Stimulated activated CD8-positive, alpha-beta memory T cell treated with anti-CD3 and anti-CD28 coated beads, Interleukin-15, amount 100 ng/mL, for 1 hour (primary cell): ENCODE results near the gene ACTN4.
"Not testable (repeated sequence)": the region's sequence is repeated elsewhere in the genome, so short reads cannot be mapped to it uniquely, and the experiment has no call there.

Source experiments
- DNase-seq: peaks from one replicate; pipeline ENCODE4 v3.0.0-alpha.2; 2020; ENCODE audit warnings: low read depth

ACTN4 gene

GRCh38 chr19:38647368-38647965 is at the start of gene ACTN4:
Gene ACTN4 (plus strand): TSS chr19:38647649. CDS start chr19:38647746, 97 bp downstream.
- DNase-seq, result peak; percentile 99

GRCh38 chr19:38599722-38600121 is 47.7 kb upstream of the ACTN4 start:
- no peak for DNase-seq

DNA sequence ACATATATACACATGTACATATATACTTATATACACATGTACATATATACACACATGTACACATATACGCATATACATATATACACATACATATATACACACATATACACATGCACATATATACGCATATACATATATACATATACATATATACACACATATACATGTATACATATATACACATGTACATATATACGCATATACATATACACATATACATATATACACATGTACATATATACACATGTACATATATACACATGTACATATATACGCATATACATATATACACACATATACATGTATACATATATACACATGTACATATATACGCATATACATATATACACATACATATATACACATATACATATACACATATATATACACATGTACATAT is 44.6 kb upstream of the ACTN4 start:
- not testable (repeated sequence) for DNase-seq

DNA sequence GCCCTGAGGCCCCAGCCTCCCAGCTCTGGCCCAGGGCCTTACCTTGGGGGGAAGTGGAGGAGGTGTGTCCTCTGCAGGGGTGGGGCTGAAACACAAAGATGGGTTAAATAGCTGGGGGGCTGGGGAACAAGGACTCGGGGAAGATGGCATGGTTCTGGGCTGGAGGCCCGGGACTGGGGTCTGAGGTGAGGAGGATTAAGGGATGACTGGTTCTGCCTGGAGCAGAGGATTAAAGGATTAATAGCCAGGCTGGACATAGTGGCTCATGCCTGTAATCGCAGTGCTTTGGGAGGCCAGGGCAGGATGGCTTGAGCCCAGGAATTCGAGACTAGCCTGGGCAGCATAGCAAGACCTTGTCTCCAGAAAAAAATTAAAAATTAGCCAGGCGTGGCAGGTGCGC is 41.3 kb upstream of the ACTN4 start:
- no peak for DNase-seq

GRCh38 chr19:38614289-38614688 is 33.2 kb upstream of the ACTN4 start:
- DNase-seq, result no peak

GRCh38 chr19:38615007-38615581 is 32.4 kb upstream of the ACTN4 start:
- DNase-seq, result no peak

GRCh38 chr19:38616265-38616664 is 31.2 kb upstream of the ACTN4 start:
- no peak for DNase-seq

- no peak for DNase-seq
Measured at GRCh38 chr19:38617283-38617763, 30.1 kb upstream of the ACTN4 start.

DNA sequence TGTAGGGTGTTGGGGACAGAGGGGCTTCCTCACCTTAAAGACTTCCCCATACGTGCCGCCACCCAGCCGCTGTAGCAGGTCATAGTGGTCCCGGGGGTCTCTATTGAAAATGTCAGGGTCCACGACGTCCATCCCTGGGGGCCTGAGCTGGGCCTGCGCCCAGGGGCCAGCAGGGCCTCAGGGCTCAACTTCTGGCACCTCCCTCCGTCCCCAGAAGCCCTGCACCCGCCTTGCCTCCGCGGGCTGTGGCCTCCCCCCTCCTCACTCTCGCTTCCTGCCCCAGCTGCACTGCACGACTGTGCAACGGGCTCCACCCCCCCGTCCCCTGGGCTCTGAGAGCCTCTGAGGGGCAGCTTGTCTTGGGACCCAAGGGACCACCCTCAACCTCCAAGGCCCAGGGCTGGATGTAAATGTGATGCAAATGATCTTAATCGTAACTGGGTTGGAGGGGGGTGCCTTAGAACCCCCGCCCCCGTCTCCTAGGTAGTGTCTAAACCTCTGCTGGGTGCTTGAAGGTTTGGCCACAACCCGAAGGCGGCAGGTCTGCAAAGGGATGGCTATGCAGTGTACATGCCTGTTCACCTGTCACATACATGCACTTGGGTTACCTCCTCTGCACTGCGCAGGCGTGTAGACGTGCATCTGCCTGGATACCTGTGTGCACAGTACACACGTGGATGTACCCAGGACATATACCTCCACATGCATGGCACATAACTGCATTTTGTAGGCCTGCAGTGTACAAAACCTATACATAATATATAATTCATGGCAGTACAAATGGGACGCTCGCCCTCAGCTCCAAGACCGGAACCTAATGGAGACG is 29.5 kb upstream of the ACTN4 start, which contains the start of gene MAP4K1:
Gene MAP4K1, minus strand, starts transcription at position 190 of the 826 bp plus-strand sequence. Its CDS starts 58 bp downstream, at position 132.
- DNase-seq, result peak; percentile 28

GRCh38 chr19:38618590-38619360 is 28.7 kb upstream of the ACTN4 start, which contains the start of gene EIF3K:
Gene EIF3K (plus strand): TSS chr19:38619188. CDS start chr19:38619269, 81 bp downstream.
- peak; percentile 94 for DNase-seq

GRCh38 chr19:38619361-38620174 is 27.9 kb upstream of the ACTN4 start:
- DNase-seq, result no peak

DNA sequence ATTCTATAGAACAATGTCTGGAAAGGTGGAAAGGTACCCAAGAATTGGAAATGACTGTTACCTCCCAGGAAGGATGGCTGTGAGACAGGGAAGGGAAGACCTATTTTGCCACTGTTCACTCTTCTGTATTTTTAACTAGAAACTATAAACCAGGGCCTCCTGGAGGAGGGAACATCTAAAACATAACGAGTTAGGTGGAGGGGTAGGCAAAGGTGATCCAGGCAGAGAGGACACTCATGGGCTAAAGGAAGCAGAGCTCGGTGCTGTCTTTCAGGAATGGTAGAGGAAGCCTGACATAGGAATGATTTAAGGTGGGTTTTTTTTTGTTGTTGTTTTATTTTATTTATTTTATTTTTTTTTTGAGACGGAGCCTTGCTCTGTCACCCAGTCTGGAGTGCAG is 22.6 kb upstream of the ACTN4 start:
- DNase-seq, result no peak

GRCh38 chr19:38626401-38626800 is 21.0 kb upstream of the ACTN4 start:
- no peak for DNase-seq

GRCh38 chr19:38629568-38629967 is 17.9 kb upstream of the ACTN4 start:
- DNase-seq, result no peak

- DNase-seq, result not testable (repeated sequence)
Measured at GRCh38 chr19:38631301-38631700, 16.1 kb upstream of the ACTN4 start.

GRCh38 chr19:38631811-38632475 is 15.5 kb upstream of the ACTN4 start:
- DNase-seq, result not testable (repeated sequence)

DNA sequence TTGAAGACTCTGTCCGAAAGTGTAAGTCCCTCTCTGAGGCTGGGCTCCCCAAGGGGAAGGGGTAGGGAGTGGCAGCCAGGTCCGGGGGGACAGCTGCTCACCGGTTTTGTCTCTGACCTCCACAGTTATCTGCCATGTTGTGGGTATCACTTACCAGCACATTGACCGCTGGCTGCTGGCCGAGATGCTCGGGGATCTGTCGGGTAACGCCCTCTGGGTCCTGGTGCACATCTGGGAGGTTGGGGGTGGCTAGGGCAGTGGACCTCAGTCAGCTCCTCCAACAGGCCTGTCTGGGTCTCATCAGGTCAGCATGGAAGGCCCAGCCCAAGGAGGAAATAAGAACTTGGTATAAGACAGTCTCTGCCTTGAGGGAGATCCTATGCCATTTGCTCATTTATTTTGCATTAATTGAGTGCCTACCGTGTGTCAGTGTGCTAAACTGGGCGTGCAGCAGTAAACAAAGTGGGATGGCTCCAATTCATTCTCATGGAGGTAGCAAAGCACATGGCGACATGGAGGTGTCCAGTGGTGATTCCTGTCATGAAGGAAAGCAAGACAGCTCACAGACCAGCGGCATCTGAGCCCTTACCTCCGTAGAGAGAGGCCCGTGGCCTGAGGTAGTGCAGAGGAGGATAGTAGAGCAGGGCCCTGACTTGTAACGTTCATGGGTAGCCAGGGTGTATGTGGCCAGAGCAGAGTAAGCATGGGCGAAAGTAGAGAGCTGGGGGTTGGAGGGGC is 14.8 kb upstream of the ACTN4 start:
- no peak for DNase-seq

GRCh38 chr19:38634757-38635482 is 12.5 kb upstream of the ACTN4 start:
- peak; percentile 58 for DNase-seq
